SK-N-SH (cell line): ENCODE data around the gene PRDX5. TPM values are rescaled to one million over a fixed set of nuclear protein-coding genes. Genes with fewer than 3 reads are reported as not detected.
A peak's percentile ranks its signal among the peaks of the same experiment; 100 is the strongest.

Experiments used
- EZH2phosphoT487 ChIP-seq: fragments of 200-600 bp; sonication (generic); IDR thresholded peaks from 2 replicates; pipeline ENCODE4 v1.6.1; 2017; ENCODE audit warnings: low read depth, mixed run types, mild to moderate bottlenecking, antibody characterized with exemption, moderate library complexity, borderline replicate concordance
- NFIC ChIP-seq: IDR thresholded peaks from 2 replicates; pipeline ENCODE4 v1.4.0; 2012; ENCODE audit warnings: borderline replicate concordance
- PBX3 ChIP-seq: IDR thresholded peaks from 2 replicates; pipeline ENCODE4; 2012
- RAD21 ChIP-seq: IDR thresholded peaks from 2 replicates; pipeline ENCODE4 v1.6.1; 2012; ENCODE audit warnings: mild to moderate bottlenecking, low read length
- RCOR1 ChIP-seq: fragments of 150-350 bp; IDR thresholded peaks from 2 replicates; pipeline ENCODE4 v1.6.1; 2017; ENCODE audit warnings: antibody characterized with exemption, low read length
- REST ChIP-seq: IDR thresholded peaks from 2 replicates; pipeline ENCODE4 v1.6.1; 2012; ENCODE audit warnings: mild to moderate bottlenecking, low read depth, low read length, moderate library complexity
- RFX5 ChIP-seq: IDR thresholded peaks from 2 replicates; pipeline ENCODE4 v1.6.1; 2012; ENCODE audit warnings: mild to moderate bottlenecking, improper control_type of control experiment, low read length
- SIN3A ChIP-seq: IDR thresholded peaks from 2 replicates; pipeline ENCODE4 v1.6.1; 2012; ENCODE audit warnings: low read depth, mild to moderate bottlenecking, low read length, moderate library complexity, borderline replicate concordance
- TAF1 ChIP-seq: IDR thresholded peaks from 2 replicates; pipeline ENCODE4 v1.6.1; 2012; ENCODE audit warnings: low read depth, mild to moderate bottlenecking, low read length, moderate library complexity, borderline replicate concordance
- TEAD4 ChIP-seq: IDR thresholded peaks from 2 replicates; pipeline ENCODE4 v1.4.0; 2012; ENCODE audit warnings: mild to moderate bottlenecking, borderline replicate concordance; ENCODE audit not compliant: insufficient read depth
- USF2 ChIP-seq: fragments of 150-350 bp; IDR thresholded peaks from 2 replicates; pipeline ENCODE4 v1.6.1; 2017; ENCODE audit warnings: antibody characterized with exemption, low read length, low read depth, borderline replicate concordance
- YY1 ChIP-seq: IDR thresholded peaks from 2 replicates; pipeline ENCODE4 v1.4.0; 2012; ENCODE audit warnings: low read depth, mild to moderate bottlenecking
- polyA plus RNA-seq, 3 experiments: library from polyadenylated mRNA; depleted of rRNA; stranded (reverse); fragments of >200 nt; gene quantifications; 2 replicates each; pipeline ENCODE4 v1.2.3, GENCODE V29; 2012
- TF ChIP-seq, protein P1 (sequence below): fragments of 200-600 bp; sonication (generic); IDR thresholded peaks from 2 replicates; pipeline ENCODE4 v1.6.1; 2017; ENCODE audit warnings: antibody characterized with exemption, mild to moderate bottlenecking, moderate library complexity

Gene PRDX5
- polyA plus RNA-seq, 1 of the 3 experiments (the other 2 are of a cell fraction): 1,000 TPM

DNA sequence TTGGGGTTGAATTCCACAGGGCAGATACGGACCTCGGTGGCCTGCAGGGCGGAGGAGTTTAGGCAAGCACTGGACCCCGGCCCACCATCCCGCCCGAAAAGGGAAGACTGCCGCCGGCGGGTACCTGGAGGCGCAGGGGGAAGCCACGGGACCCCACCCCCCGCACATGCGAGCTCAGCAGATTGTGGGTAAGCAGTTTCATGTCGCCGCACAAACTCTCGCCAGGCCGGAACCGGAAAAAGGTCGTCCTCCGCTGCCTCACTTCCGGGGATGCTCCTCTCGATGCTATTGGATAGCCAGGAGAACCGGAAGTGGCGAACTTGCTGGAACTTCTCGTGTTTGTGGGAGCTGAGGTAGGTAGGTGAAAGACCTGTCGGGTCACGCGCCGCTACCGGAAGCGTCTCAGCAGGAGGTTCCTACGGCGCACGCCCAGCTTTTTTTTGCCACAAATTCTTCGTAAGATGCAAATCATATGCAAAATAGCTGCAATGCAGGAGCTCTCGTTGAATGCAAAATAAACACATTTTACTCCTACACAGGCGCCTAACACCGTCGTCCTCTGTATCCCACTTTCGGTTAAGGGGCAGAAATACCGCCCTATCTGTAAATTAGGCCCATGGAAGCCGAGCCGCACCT is 478 bp upstream of the PRDX5 start, which contains the start of gene TRMT112 (continued):
- TF ChIP-seq, protein P1, sequence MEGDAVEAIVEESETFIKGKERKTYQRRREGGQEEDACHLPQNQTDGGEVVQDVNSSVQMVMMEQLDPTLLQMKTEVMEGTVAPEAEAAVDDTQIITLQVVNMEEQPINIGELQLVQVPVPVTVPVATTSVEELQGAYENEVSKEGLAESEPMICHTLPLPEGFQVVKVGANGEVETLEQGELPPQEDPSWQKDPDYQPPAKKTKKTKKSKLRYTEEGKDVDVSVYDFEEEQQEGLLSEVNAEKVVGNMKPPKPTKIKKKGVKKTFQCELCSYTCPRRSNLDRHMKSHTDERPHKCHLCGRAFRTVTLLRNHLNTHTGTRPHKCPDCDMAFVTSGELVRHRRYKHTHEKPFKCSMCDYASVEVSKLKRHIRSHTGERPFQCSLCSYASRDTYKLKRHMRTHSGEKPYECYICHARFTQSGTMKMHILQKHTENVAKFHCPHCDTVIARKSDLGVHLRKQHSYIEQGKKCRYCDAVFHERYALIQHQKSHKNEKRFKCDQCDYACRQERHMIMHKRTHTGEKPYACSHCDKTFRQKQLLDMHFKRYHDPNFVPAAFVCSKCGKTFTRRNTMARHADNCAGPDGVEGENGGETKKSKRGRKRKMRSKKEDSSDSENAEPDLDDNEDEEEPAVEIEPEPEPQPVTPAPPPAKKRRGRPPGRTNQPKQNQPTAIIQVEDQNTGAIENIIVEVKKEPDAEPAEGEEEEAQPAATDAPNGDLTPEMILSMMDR: no peak
- TF ChIP-seq REST: peak; percentile 26; the same call in 1 of the 2 replicates
- TF ChIP-seq RAD21: no peak
- peak; percentile 60; the same call in 1 of the 2 replicates for TF ChIP-seq TAF1
- TF ChIP-seq TEAD4: no peak
- no peak for TF ChIP-seq RFX5
- no peak for TF ChIP-seq YY1
- TF ChIP-seq NFIC: no peak
- no peak for TF ChIP-seq PBX3
- TF ChIP-seq SIN3A: no peak
- peak; percentile 51; the same call in 1 of the 2 replicates for TF ChIP-seq USF2
- TF ChIP-seq EZH2phosphoT487: no peak
- TF ChIP-seq RCOR1: no peak
